Activated T-cell treated with anti-CD3 and anti-CD28 coated beads, Interleukin-2, amount 50 U/mL, for 72 hours (primary cell): ENCODE data around the gene STAT4. TPM values are rescaled to one million over a fixed set of nuclear protein-coding genes. Genes with fewer than 3 reads are reported as not detected.
A peak's percentile ranks its signal among the peaks of the same experiment; 100 is the strongest.

ENCODE experiments used
- ATAC-seq, 2 donors: fragments of 150-1000 bp; cut with Tn5 transposase; replicated peaks in 1 of 2; 2 replicates each; pipeline ENCODE4 v1.10.0; 2021; ENCODE audit warnings: moderate library complexity in 2 of 2, mild to moderate bottlenecking in 1 of 2
- DNase-seq, 2 donors: peaks; one replicate each; pipeline ENCODE4 v3.0.0; 2021 to 2022; ENCODE audit warnings: mixed read lengths in 1 of 2
- H3K27ac Mint-ChIP-seq: one replicate; pipeline ENCODE4 v1.8.0; 2022; ENCODE audit warnings: mild to moderate bottlenecking, moderate library complexity, mixed read lengths
- H3K27me3 Mint-ChIP-seq: one replicate; pipeline ENCODE4 v1.8.0; 2022; ENCODE audit warnings: low read depth, mixed read lengths
- H3K36me3 Mint-ChIP-seq, 2 donors: one replicate each; pipeline ENCODE4 v1.8.0; 2022; ENCODE audit warnings: mixed read lengths in 2 of 2, mild to moderate bottlenecking in 1 of 2; ENCODE audit not compliant: insufficient read depth in 2 of 2
- H3K4me1 Mint-ChIP-seq: one replicate; pipeline ENCODE4 v1.8.0; 2022; ENCODE audit warnings: low read depth, mixed read lengths
- H3K4me3 Mint-ChIP-seq, 2 donors: one replicate each; pipeline ENCODE4 v1.8.0; 2022; ENCODE audit warnings: mild to moderate bottlenecking in 2 of 2, mixed read lengths in 2 of 2, moderate library complexity in 2 of 2
- H3K9me3 Mint-ChIP-seq, 2 donors: one replicate each; pipeline ENCODE4 v1.8.0; 2022; ENCODE audit warnings: mixed read lengths in 2 of 2
- total RNA-seq, 2 donors: library from RNA; stranded (reverse); gene quantifications; one replicate each; pipeline ENCODE4 v1.2.3, GENCODE V29; 2022

STAT4 gene
- total RNA-seq, 2 donors from 2014 or later = 104 to 125 TPM

DNA sequence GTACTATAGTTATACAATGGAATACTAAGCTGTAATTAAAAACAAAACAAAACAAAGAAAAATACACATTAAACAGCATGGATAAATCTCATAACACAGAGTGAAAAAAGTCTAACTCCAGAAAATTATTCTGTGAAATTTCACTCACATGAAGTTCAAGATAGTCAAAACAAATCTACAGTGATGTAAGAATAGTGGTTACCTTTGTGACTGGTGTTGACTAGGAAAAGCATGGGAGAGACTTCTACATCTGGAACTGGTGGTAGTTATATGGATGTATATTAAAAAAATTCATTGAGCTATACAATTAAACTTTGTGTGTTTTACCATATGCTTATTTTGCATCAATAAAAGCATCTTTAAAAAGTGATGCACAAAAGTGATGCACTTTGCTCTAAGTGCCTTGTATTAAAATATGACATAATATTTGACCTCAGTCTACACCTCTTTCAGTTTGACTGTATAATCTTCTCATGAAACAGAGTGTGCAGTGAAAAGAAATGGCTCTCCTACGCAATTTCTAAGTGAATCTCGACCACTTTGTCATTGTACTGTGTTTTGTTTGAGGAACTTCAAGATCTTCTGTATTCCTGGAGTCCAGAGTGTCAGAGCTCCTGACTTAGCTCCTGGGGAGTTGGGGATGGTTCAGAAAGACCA is 28.0 kb downstream of the STAT4 start:
- ATAC-seq = peak; percentile 64 to 68
- H3K4me1 Mint-ChIP-seq = peaks cover 63% of the 10 kb centered on the region
- peak overlapping the region; percentile 64 for H3K27ac Mint-ChIP-seq
- H3K4me3 Mint-ChIP-seq = peak overlapping the region; percentile 39 to 58
- H3K27me3 Mint-ChIP-seq = no peaks in the 10 kb centered on the region
- no peak for DNase-seq
- no peaks in the 10 kb centered on the region for H3K9me3 Mint-ChIP-seq
- peaks cover 6 to 22% of the 10 kb centered on the region in 2 donors for H3K36me3 Mint-ChIP-seq

DNA sequence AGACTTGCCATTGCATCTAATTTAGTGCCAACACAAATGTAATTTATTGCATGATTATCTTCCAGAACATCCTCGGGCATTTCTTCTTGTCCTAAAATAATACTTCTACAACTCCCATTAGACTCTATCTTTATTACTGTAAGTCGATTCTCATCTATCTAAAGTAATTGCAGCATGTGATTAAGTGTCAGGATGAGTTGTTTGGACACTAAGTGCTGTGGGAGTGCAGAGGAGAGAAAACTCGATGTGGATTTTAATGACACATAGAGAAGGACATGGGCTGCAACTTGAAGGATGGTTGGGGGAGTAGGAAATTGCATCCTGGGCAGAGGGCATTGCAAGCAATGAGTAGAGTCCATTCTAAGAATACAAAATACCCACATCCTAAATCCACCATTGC is 33.5 kb downstream of the STAT4 start:
- H3K36me3 Mint-ChIP-seq = peaks cover 4 to 18% of the 10 kb centered on the region in 2 donors
- no peaks in the 10 kb centered on the region for H3K9me3 Mint-ChIP-seq
- DNase-seq (no peak), ATAC-seq (no peak)
- no peak overlapping the region for H3K4me3 Mint-ChIP-seq
- no peaks in the 10 kb centered on the region for H3K27me3 Mint-ChIP-seq
- H3K27ac Mint-ChIP-seq = no peak overlapping the region
- peaks cover 72% of the 10 kb centered on the region for H3K4me1 Mint-ChIP-seq

DNA sequence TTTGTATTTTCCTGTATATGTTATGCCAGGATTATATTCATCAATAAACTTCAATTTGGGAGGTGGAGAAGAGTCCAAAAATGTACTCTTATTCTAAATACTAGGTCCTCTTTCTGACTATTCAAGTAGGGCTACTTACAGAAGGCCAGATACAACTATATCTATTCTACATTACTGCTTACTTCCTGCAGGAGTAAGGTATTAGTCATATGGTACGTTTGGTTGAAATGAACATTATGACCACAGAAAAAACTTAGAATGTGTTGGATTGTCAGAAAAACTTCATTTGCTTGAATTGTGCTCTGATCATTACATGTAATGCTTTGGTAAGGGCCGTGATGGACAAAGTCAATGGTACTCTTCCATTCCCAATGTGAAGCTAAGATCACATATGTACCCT is 35.0 kb downstream of the STAT4 start:
- Mint-ChIP-seq H3K36me3 (peaks cover 3 to 16% of the 10 kb centered on the region in 2 donors), H3K27me3 (no peaks in the 10 kb centered on the region), H3K9me3 (no peaks in the 10 kb centered on the region), H3K27ac (peak overlapping the region; percentile 91), H3K4me1 (peaks cover 85% of the 10 kb centered on the region), H3K4me3 (peak overlapping the region; percentile 54 to 77)
- ATAC-seq (peak; percentile 68 to 71), DNase-seq (no peak)

DNA sequence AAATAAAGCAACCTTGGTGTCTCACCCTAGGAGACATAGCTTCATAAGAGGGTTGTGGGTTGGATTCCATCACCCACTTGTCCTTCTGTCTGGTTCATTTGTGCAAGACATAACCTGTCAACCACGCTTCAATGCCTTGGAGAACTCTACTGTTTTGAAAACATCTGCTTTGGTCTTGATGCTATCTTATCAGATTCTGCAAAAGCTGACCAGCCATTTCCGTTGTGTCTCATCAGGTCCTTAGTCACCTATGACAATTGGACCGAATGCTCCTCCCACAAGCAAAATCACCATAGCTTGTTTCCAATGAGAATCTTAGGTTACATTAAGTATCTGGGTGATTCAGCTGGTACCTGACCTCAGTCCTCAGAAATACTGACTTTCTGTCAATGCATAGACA is 35.4 kb downstream of the STAT4 start:
- DNase-seq = peak; percentile 71 to 80
- H3K9me3 Mint-ChIP-seq = no peaks in the 10 kb centered on the region
- peaks cover 89% of the 10 kb centered on the region for H3K4me1 Mint-ChIP-seq
- H3K4me3 Mint-ChIP-seq = peak overlapping the region; percentile 54 to 77
- peak overlapping the region; percentile 91 for H3K27ac Mint-ChIP-seq
- ATAC-seq = peak; percentile 76 to 82
- peaks cover 3 to 13% of the 10 kb centered on the region in 2 donors for H3K36me3 Mint-ChIP-seq
- no peaks in the 10 kb centered on the region for H3K27me3 Mint-ChIP-seq

DNA sequence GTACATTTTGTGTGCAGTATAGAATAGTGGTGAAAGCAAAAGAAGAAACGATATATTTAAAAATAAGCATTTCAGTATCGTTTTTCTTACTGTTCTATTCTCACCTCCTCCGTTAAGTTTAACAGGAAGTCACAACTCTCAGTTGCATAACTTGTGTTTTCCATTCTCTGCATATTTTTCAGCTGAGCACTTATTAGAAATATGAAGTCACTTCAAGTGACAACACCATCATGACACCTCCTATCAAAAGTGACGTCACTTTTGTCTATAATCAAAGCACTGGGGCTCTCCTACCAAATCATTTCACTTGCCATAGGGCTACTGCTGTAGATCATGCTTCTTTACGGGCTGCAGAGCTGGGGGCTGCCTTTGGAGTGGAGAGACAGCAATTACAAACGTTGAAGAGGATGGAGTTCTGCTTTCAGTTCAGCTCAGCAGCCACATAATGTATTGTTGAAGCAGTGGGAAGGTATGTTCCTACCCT is 36.3 kb downstream of the STAT4 start:
- H3K27ac Mint-ChIP-seq = peak overlapping the region; percentile 91
- ATAC-seq = peak; percentile 23 to 29
- peaks cover 92% of the 10 kb centered on the region for H3K4me1 Mint-ChIP-seq
- no peaks in the 10 kb centered on the region for H3K27me3 Mint-ChIP-seq
- no peaks in the 10 kb centered on the region for H3K9me3 Mint-ChIP-seq
- peaks cover 3 to 8% of the 10 kb centered on the region in 2 donors for H3K36me3 Mint-ChIP-seq
- peak; percentile 36 to 45 for DNase-seq
- H3K4me3 Mint-ChIP-seq = peak overlapping the region; percentile 54 to 77

DNA sequence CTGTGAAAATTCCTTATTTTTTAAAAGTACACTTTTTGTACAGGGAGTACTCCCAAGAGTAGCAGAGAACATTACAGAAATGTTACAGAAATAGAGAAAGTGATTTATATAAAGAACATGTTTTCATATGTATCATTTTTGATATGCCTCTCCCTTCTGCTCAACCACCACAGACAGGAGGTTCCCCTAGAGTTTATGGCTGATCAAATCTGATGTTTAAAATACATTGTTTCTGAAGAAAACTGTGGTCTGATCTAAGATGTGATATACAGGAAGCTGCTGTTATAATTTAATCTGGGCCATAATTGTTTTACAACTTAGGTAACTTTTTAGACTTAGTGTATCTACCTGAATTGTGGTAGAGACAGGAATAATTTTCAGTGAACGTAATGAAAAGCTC is 37.0 kb downstream of the STAT4 start:
- H3K4me1 Mint-ChIP-seq = peaks cover 98% of the 10 kb centered on the region
- ATAC-seq = no peak
- no peak for DNase-seq
- no peaks in the 10 kb centered on the region for H3K9me3 Mint-ChIP-seq
- H3K27me3 Mint-ChIP-seq = no peaks in the 10 kb centered on the region
- peak overlapping the region; percentile 91 for H3K27ac Mint-ChIP-seq
- H3K4me3 Mint-ChIP-seq = peak overlapping the region; percentile 64 to 84
- peaks cover 3 to 6% of the 10 kb centered on the region in 2 donors for H3K36me3 Mint-ChIP-seq

DNA sequence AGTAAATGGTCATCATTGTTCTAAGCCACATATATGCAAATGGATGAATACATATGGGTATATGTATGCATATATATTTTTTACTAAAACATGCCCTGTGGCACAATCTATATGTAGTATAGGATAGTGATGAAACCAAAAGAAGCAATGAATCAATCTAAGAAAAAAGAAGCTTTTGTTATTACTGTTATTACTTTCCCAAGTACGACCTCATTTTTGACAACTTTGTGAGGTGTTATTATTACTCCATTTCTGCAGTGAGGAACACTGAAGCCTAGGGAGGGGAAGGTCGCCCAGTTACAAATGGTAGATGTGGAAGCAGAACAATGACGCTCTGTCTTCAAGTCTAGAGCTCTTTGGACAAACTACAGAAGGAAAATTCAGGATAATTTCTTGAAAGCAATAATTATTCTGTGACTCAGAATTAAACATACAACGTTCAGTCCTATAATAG is 38.3 kb downstream of the STAT4 start:
- Mint-ChIP-seq H3K4me3 (peak overlapping the region; percentile 64 to 84), H3K9me3 (no peaks in the 10 kb centered on the region), H3K27me3 (no peaks in the 10 kb centered on the region), H3K27ac (peak overlapping the region; percentile 58), H3K4me1 (peaks cover 99% of the 10 kb centered on the region), H3K36me3 (peaks cover 0 to 3% of the 10 kb centered on the region in 2 donors)
- ATAC-seq (peak; percentile 36 to 47), DNase-seq (no peak)

DNA sequence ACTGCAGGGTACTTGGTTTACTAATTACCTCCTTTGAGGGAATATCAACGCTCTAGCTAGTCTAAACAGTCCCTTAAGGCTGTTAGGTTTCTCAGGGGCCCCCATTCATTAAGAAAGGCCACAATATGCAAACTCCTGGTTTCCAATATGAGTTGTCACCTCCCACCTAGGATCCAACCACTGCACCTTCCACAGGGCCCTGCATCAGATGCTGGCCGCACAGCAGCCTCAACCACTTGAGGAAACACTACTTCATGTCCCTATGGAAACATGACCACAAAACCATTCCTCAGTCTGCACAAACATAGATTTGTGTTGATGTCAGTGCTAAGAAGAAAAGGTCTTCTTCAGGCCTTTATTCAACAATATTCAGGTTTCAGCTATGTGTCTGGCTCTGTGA is 40.9 kb downstream of the STAT4 start:
- no peaks in the 10 kb centered on the region for H3K9me3 Mint-ChIP-seq
- H3K27me3 Mint-ChIP-seq = no peaks in the 10 kb centered on the region
- ATAC-seq (peak; percentile 21 to 36), DNase-seq (peak in 1 of 2 donors; percentile 49)
- peak overlapping the region; percentile 32 for H3K27ac Mint-ChIP-seq
- peak overlapping the region; percentile 36 to 53 for H3K4me3 Mint-ChIP-seq
- H3K4me1 Mint-ChIP-seq = peaks cover 90% of the 10 kb centered on the region
- peaks cover 4 to 5% of the 10 kb centered on the region in 2 donors for H3K36me3 Mint-ChIP-seq

DNA sequence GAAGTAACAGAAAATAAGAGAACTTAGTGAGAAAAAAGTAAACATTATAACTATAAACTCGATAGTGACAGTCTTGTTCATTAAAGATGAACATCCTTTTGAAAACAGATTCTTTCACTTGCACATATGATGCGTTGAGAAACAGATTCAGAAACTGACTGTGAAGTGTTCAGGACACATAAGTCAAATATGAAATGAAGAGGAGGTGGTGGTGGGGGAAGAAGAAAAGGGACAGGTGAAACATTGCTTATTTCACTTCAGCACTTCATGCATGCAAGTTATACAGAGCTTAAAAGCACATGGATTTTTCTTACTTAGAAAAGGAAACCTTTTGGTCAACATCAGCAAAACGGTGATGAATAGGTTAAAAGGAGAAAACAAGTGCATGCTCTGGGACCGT is 42.5 kb downstream of the STAT4 start:
- Mint-ChIP-seq H3K27ac (peak overlapping the region; percentile 56), H3K27me3 (no peaks in the 10 kb centered on the region), H3K4me1 (peaks cover 90% of the 10 kb centered on the region), H3K4me3 (peak overlapping the region; percentile 44 to 74), H3K9me3 (no peaks in the 10 kb centered on the region), H3K36me3 (peaks cover 4 to 5% of the 10 kb centered on the region in 2 donors)
- no peak for DNase-seq
- peak in 1 of 2 donors; percentile 27 for ATAC-seq

DNA sequence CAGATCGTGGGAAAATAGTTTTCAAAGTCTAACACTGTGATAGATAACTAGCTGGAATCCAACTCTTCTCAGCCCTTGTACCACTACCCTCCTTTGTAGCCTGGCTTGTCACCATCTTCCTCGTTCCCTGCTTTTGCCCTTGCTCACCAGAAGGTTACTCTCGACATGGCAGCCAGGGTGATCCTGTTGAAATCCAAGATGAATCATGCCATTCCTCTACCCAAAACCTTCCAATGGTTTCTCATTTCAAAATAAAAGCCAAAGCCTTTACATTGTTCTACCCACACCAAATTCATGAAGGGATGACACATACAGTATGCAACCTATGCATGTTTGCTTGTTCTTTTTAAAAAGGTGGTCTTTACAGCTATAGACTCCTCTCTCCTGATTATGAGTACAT is 45.7 kb downstream of the STAT4 start:
- peaks cover 79% of the 10 kb centered on the region for H3K4me1 Mint-ChIP-seq

DNA sequence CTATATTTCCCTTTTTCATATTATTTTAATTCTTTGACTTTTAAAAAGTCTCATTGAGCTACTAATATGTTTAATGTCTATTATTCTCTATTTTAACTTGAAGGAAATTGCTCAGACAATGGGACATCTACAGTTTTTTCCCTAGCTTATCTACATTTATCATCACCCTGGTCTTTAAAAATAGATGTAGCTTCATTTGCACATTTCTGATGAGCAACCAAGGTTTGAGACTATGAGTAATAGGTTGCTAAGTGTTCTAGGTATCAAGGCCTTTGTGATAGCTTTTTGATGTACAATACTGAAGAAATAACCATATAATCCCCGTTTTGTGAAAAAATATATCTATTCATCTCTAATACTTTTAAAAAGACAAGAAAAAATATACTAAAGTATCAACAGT is 47.0 kb downstream of the STAT4 start:
- ATAC-seq (peak; percentile 49 to 67), DNase-seq (no peak)
- Mint-ChIP-seq H3K4me1 (peaks cover 78% of the 10 kb centered on the region), H3K9me3 (no peaks in the 10 kb centered on the region), H3K27ac (peak overlapping the region; percentile 33), H3K27me3 (no peaks in the 10 kb centered on the region), H3K4me3 (peak overlapping the region in 1 of 2 donors; percentile 43), H3K36me3 (peaks cover 2 to 10% of the 10 kb centered on the region in 2 donors)

More for the DNA sequence above, 45.7 kb downstream of the STAT4 start:
- Mint-ChIP-seq H3K4me3 (peak overlapping the region in 1 of 2 donors; percentile 13), H3K27me3 (no peaks in the 10 kb centered on the region), H3K27ac (peak overlapping the region; percentile 47), H3K36me3 (peaks cover 2 to 10% of the 10 kb centered on the region in 2 donors), H3K9me3 (no peaks in the 10 kb centered on the region)
- ATAC-seq (no peak), DNase-seq (no peak)

DNA sequence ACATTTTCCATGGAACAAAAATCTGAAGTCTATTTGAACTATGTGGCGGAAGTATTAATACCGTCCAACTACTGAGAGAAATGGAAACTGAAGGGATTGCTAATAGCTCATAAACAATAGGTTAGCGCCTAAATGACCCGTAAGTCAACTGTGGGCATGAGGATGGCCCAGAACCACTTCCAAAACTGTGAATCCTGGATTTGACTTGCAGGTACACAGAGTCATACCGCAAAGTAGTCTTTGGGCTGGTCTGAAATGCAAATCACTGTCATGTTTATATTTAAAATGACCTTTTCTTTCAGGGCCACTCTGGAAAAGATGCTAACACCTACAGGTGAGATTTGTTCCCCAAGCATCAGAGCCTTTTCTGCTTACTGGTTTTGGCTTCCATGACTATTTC is 50.6 kb downstream of the STAT4 start:
- no peaks in the 10 kb centered on the region for H3K27me3 Mint-ChIP-seq
- peaks cover 2 to 4% of the 10 kb centered on the region in 2 donors for H3K9me3 Mint-ChIP-seq
- H3K4me3 Mint-ChIP-seq = no peak overlapping the region
- no peak overlapping the region for H3K27ac Mint-ChIP-seq
- ATAC-seq (no peak), DNase-seq (no peak)
- peaks cover 66% of the 10 kb centered on the region for H3K4me1 Mint-ChIP-seq
- peaks cover 8 to 15% of the 10 kb centered on the region in 2 donors for H3K36me3 Mint-ChIP-seq

DNA sequence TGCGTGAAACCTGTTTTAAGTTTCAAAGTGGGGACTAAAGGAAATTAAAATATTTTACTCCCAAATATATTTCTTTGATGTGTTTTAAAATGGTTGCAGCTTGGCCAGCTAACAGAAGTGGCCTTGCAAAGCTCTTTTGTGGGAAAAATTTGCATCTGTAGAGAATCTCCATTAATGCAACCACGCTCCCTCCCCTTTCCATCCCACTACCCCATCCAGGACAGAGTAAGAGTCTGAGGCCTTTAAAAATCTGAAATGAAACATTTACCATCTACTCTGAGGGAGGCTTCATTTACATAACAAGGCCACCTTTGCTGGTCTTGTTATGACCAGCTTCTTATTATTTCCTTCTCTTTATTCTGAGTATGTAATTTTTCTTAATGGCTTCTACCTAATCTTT is 63.5 kb downstream of the STAT4 start:
- Mint-ChIP-seq H3K9me3 (peaks cover 2 to 4% of the 10 kb centered on the region in 2 donors), H3K27ac (no peak overlapping the region), H3K36me3 (peaks cover 2 to 46% of the 10 kb centered on the region in 2 donors), H3K27me3 (no peaks in the 10 kb centered on the region), H3K4me1 (peaks cover 24% of the 10 kb centered on the region), H3K4me3 (no peak overlapping the region)
- DNase-seq (no peak), ATAC-seq (no peak)
